ENCODE results near the gene CPEB3. TPM values are rescaled to one million over a fixed set of nuclear protein-coding genes. Genes with fewer than 3 reads are reported as not detected.

CPEB3 gene
- total RNA-seq, 1 donor from 2014 or later = 8.0 TPM

GRCh38 chr10:92303096-92303495 lies 12.2 kb upstream of the CPEB3 start:
- H3K4me1 Mint-ChIP-seq (ENCODE audit: low read depth, unreplicated experiment) = peaks cover 7% of the 10 kb centered on the region
- H3K27ac Mint-ChIP-seq (ENCODE audit: unreplicated experiment) = peak overlapping the region; percentile 2
- peaks cover 4% of the 10 kb centered on the region for H3K9me3 Mint-ChIP-seq (ENCODE audit: unreplicated experiment)
- H3K36me3 Mint-ChIP-seq (ENCODE audit: unreplicated experiment) = no peaks in the 10 kb centered on the region
- TF ChIP-seq, protein P1, sequence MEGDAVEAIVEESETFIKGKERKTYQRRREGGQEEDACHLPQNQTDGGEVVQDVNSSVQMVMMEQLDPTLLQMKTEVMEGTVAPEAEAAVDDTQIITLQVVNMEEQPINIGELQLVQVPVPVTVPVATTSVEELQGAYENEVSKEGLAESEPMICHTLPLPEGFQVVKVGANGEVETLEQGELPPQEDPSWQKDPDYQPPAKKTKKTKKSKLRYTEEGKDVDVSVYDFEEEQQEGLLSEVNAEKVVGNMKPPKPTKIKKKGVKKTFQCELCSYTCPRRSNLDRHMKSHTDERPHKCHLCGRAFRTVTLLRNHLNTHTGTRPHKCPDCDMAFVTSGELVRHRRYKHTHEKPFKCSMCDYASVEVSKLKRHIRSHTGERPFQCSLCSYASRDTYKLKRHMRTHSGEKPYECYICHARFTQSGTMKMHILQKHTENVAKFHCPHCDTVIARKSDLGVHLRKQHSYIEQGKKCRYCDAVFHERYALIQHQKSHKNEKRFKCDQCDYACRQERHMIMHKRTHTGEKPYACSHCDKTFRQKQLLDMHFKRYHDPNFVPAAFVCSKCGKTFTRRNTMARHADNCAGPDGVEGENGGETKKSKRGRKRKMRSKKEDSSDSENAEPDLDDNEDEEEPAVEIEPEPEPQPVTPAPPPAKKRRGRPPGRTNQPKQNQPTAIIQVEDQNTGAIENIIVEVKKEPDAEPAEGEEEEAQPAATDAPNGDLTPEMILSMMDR (IDR thresholded peaks at IDR 0.05; ENCODE audit: partially characterized antibody, unreplicated experiment) = no peak
- no peak overlapping the region for H3K4me3 Mint-ChIP-seq (ENCODE audit: unreplicated experiment)
- peaks cover 4% of the 10 kb centered on the region for H3K27me3 Mint-ChIP-seq (ENCODE audit: unreplicated experiment)
- no peak for DNase-seq

GRCh38 chr10:92298487-92298886 lies 7.6 kb upstream of the CPEB3 start:
- DNase-seq = no peak
- TF ChIP-seq, protein P1 (IDR thresholded peaks at IDR 0.05; ENCODE audit: partially characterized antibody, unreplicated experiment) = no peak
- Mint-ChIP-seq H3K9me3 (ENCODE audit: unreplicated experiment) (no peaks in the 10 kb centered on the region), H3K36me3 (ENCODE audit: unreplicated experiment) (no peaks in the 10 kb centered on the region), H3K27ac (ENCODE audit: unreplicated experiment) (no peak overlapping the region), H3K27me3 (ENCODE audit: unreplicated experiment) (peaks cover 6% of the 10 kb centered on the region), H3K4me3 (ENCODE audit: unreplicated experiment) (no peak overlapping the region), H3K4me1 (ENCODE audit: low read depth, unreplicated experiment) (peaks cover 12% of the 10 kb centered on the region)

DNA sequence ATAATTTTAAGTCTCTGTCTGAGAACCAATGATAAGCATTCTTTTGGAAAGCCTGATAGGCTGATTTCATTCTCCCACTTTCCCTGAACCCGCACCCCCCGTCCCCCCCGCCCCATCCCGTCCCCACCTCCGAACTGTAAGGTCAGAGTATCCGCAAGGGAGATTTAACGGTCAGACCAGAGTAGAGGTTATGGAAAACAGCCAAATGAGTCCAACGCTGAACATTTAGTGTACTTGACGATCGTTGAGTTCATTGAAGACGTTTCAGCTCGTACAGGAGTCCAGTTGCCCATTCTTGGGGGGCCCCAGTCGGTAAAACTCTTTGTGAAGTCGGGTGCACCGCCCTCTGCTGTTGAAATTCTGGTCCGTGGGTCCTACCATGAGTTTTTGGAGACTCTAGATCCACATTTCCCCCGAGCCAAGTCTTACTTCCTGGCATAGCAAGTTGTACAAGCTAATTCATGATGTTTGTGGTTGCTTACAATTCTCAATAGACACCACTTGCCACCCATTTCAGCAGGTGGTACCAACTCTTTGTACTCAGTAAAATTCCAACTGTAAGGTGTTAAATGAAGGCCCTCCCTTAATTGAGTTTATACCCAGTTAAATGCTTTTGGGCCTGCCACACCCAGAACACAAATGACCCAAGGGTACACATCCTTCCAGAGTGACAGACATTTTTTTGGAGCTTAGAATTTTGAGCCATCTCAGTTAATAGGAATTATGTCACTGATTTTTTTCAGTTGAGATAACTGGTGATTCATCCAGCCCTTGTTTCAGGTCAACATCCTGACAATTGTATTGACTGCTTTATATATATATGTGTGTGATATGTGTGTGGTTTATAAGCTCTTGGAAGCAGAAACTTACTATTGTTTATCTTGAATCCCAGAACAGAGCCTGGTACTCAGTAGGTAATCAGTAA lies 1.3 kb upstream of the CPEB3 start:
- peak overlapping the region; percentile 88 for H3K4me3 Mint-ChIP-seq (ENCODE audit: unreplicated experiment)
- DNase-seq = peak; percentile 39
- no peaks in the 10 kb centered on the region for H3K36me3 Mint-ChIP-seq (ENCODE audit: unreplicated experiment)
- TF ChIP-seq, protein P1 (IDR thresholded peaks at IDR 0.05; ENCODE audit: partially characterized antibody, unreplicated experiment) = peak; percentile 9
- H3K27ac Mint-ChIP-seq (ENCODE audit: unreplicated experiment) = peak overlapping the region; percentile 55
- H3K4me1 Mint-ChIP-seq (ENCODE audit: low read depth, unreplicated experiment) = peaks cover 7% of the 10 kb centered on the region
- H3K27me3 Mint-ChIP-seq (ENCODE audit: unreplicated experiment) = peaks cover 7% of the 10 kb centered on the region
- H3K9me3 Mint-ChIP-seq (ENCODE audit: unreplicated experiment) = peaks cover 7% of the 10 kb centered on the region

GRCh38 chr10:92291616-92291865 lies 663 bp upstream of the CPEB3 start:
- Mint-ChIP-seq H3K9me3 (ENCODE audit: unreplicated experiment) (peaks cover 7% of the 10 kb centered on the region), H3K36me3 (ENCODE audit: unreplicated experiment) (no peaks in the 10 kb centered on the region), H3K4me1 (ENCODE audit: low read depth, unreplicated experiment) (peaks cover 7% of the 10 kb centered on the region), H3K27ac (ENCODE audit: unreplicated experiment) (peak overlapping the region; percentile 55), H3K27me3 (ENCODE audit: unreplicated experiment) (peaks cover 7% of the 10 kb centered on the region), H3K4me3 (ENCODE audit: unreplicated experiment) (peak overlapping the region; percentile 88)
- TF ChIP-seq, protein P1 (IDR thresholded peaks at IDR 0.05; ENCODE audit: partially characterized antibody, unreplicated experiment) = no peak
- no peak for DNase-seq

Measured in glutamatergic neuron (in vitro differentiated cells).